ENCODE data around the gene NCAPG2. TPM values are rescaled to one million over a fixed set of nuclear protein-coding genes. Genes with fewer than 3 reads are reported as not detected.
"Not testable (repeated sequence)": the region's sequence is repeated elsewhere in the genome, so short reads cannot be mapped to it uniquely, and the experiment has no call there.

NCAPG2 gene
- total RNA-seq, 1 donor from 2014 or later: 5.6 TPM

DNA sequence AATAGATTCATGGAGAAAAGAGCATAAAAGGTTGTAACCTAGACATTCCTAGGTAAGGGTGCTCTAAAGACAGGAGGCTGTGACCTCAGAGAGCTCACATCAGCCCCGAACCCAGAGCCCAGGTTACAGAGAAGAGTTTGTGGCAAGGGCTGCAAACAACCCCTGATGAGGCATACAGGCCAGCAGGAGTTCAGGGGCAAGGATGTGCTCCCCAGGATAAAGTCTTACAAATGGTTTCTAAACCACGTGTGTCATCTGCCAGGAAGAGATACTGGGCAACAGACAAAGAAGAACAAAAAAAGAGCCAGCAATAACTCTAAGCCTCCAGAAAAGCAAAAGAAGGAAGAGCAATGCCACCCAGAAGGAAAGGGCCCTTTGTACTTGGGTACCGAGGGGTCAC, 27.7 kb downstream of the NCAPG2 start:
- DNase-seq (ENCODE audit: low read depth in 2 of 2): no peak

DNA sequence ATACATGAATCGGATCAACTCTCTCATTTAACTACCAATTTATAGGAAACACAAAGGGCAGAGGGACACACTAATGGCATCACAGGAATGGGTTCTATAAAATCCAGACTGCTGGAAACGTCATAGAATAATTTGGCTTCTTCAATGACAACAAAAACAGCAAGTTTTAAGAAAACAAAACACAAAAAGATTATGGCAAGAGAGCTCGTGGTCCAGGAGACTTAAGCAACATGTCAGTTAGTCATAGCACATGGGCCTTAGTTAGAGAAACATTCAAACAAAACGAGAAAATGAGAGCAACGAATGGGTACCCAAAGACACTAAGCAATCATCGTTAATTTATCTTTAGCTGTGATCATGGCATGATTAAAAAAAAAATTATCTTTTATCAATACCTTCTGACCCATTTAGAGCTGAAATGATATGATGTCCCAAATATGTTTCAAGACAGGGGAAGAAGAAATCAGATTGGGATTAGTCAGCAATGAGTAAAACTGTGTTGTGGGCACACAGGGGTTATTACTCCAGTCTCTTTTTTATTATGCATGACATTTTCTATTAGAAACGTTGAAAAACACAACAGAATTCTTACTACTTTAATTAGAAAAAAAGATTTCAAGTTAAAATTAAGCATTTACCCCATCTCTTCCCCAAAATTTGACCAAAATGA, 28.3 kb downstream of the NCAPG2 start:
- no peak for DNase-seq (ENCODE audit: low read depth in 2 of 2)

DNA sequence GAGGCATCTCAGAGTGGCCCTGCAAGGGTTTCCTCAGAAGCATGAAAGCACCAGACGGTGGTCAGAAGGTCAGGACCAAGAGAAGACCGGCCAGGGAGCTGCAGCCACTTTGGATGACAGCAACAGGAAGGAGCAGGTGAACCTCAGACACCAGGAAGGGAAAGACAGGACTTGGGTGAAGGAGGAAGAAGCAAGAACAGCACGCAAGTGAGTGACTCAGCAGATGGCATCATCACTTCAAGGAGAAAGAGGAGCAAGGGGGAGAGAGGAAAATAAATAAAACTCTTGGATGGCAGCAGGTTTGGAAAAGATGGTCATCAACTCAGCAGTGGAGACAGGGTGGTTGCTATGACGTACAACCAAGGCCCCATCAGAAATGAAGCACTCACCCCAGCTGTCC, 31.6 kb downstream of the NCAPG2 start:
- peak in 1 of 2 donors; percentile 49 for DNase-seq (ENCODE audit: low read depth in 2 of 2)

DNA sequence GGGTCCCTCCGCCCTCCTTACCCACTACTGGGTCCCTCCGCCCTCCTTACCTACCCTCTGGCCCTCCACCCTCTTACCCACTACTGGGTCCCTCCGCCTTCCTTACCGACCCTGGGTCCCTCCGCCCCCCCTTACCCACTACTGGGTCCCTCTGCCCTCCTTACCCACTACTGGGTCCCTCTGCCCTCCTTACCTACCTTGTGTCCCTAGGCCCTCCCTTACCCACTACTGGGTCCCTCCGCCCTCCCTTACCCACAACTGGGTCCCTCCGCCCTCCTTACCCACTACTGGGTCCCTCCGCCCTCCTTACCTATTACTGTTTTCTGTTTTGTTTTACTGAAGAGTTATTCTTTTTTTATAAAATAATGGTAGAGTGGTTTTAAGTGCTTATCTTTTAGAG, 36.5 kb downstream of the NCAPG2 start:
- not testable (repeated sequence) for DNase-seq (ENCODE audit: low read depth in 2 of 2)

DNA sequence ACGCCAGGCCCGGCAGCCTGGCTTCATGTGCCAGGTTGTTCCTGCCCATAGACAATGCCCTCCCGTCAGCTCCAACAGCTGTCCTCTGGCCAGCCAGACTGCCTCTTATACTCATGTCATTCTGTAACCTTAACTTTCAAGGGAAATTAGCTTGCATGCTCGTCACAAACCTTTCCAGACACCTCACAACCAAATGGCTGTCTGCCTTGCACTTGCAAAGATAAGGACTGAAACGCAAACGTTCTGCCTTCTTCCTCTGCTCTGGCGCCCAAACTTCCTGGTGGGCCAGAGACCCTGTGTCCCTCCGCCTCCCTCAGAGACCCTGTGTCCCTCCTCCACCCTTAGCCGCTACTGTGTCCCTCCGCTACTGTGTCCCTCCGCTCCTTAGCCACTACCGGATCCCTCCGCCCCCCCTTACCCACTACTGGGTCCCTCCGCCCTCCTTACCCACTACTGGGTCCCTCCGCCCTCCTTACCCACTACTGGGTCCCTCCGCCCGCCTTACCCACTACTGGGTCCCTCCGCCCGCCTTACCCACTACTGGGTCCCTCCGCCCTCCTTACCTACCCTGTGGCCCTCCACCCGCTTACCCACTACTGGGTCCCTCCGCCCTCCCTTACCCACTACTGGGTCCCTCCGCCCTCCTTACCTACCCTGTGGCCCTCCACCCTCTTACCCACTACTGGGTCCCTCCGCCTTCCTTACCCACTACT, 37.5 kb downstream of the NCAPG2 start:
- not testable (repeated sequence) for DNase-seq (ENCODE audit: low read depth in 2 of 2)

DNA sequence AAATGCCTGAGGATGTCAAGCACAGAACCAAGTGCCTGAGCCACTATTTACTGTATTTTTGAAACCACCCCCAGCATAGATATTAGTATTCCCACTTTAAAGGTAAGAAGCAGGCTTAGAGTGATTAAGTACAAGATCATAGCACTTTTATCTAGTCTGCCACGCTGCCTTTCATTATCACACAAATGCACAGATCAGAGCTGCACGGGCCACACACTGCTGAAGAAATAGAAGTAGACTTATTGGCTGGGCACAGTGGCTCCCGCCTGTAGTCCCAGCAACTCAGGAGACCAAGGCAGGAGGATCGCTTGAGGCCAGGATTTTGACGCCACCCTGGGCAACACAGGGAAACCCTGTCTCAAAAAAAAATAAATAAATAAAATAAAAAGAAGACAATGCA, 38.2 kb downstream of the NCAPG2 start:
- no peak for DNase-seq (ENCODE audit: low read depth in 2 of 2)

DNA sequence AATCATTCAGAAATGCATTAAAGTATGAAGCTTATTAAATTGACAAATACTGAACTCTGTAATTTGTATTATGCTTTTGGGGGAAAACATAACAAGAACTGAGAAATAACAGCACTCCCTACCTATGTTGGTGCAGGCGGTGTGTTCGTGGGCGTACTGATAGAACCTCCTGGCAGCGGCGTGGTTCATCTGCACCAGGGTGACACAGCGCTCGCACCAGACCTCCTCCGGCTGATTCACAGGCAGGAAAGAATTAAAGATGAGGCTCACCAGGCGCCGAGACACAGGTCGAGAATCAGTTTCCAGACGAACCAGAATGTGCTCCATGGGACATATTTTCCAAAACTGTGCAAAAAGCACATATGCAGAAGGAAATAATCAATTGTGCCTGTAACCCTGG, 40.2 kb downstream of the NCAPG2 start:
- no peak for DNase-seq (ENCODE audit: low read depth in 2 of 2)

DNA sequence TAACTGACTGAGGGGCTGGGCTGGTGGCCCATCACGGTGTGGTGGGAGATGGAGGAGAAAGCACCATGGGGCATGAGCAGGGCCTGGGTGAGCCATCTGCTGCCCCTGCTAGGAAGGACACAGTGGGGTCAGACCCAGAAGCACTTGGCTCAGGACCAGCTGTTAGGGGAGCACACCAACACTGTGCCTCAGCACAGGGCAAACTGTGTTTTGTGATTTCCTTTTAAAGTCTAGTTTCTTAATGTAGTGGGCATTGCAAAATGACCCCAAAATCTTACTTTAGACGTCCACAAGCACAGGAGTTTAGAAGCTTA, 41.2 kb downstream of the NCAPG2 start:
- DNase-seq (ENCODE audit: low read depth in 2 of 2): no peak

DNA sequence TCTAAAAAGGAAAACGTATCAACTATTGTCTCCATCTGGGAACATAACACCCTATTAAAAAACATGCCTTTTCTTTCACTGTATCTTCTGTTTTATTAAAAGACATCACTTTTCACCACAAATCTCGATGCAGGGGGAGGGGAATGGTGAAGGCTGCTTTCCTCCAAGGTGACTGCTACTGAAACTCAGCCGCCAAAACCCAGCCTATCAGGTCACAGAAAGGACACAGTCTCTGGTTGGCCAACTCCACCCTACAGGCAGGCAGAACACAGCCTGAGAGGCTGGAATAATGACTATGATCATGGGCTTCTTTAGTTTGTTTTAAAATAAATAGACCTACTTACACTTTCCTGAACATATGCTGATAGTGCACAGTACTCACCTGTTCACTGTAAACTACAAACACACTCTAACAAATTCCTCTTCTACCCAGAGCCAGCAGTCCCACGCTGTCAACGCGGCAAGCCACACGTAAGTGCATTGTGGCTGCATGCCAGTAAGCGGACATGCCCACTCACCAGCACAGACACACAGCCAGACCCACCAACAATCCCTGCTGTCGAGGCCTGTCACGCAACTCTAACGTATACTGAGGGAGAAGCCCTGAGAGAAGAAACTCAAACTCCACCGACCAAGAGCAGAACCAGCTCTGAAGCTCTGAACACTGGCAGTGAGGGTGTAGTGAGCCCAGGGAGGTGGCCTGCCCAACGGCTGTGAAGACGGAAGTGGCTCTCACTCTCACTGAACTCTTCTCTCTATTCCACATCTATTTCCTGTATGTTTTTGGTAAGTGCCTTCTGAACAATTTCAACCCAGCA, 41.8 kb downstream of the NCAPG2 start:
- DNase-seq (ENCODE audit: low read depth in 2 of 2): no peak

DNA sequence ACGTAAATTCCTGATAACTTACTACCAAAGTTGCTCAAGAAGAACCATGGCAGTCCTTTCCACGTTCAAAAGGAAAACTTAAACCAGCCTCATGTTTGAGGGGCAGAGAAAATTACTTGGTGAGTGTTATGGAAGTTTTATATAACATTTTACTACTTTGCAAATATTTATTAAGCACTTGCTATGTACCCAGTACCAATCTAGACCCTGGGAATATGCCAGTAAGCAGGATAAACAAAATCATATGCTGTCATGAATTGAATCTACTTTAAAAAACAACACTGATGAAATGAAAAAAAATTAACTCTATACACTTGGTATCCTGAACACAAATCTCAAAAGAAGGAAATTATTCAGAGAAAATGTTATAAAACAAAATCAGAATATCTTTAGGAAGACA, 46.1 kb downstream of the NCAPG2 start:
- no peak for DNase-seq (ENCODE audit: low read depth in 2 of 2)

DNA sequence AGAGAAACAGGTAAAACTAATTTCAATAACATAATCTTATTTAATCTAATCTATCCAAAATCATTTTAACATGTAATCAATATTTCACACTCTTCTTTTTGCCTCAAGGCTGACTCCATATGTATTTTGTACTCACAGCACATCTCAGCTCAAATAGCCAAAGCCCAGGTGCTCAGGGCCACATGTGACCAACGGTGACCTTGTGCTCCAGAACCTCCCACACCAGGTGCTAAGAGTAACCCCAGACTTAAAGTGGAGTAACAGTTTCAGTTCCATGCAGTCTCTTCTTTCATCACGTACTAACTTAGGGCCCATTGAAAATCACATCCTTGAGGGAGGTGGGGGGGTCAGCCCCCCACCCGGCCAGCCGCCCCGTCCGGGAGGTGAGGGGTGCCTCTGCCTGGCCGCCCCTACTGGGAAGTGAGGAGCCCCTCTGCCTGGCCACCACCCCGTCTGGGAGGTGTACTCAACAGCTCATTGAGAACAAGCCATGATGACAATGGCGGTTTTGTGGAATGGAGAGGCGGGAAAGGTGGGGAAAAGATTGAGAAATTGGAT, 47.3 kb downstream of the NCAPG2 start:
- no peak for DNase-seq (ENCODE audit: low read depth in 2 of 2)

DNA sequence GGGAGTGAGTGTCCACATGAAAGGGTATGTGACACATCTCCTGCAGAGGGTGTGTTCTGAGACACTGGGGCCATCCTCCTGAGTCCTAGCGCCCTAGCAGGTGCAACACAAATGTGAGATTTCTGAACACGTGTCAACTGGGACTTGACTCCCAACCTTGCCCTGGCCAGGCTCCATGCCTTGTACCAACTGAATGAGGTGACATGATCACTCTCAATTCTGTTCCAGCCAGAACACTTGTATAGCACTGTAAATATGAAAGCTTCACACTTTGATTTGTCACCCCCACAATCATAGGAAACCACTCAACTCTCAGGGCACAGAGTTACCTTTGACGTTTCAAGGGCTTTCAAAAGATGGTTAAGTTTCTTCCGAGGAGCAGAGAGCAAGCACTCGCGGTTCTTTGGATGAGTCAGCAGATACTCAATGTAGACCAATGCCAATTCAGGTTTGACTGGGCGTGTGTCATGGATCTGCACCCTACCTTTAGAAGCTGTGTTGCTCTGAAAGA, 48.6 kb downstream of the NCAPG2 start:
- DNase-seq (ENCODE audit: low read depth in 2 of 2): no peak

DNA sequence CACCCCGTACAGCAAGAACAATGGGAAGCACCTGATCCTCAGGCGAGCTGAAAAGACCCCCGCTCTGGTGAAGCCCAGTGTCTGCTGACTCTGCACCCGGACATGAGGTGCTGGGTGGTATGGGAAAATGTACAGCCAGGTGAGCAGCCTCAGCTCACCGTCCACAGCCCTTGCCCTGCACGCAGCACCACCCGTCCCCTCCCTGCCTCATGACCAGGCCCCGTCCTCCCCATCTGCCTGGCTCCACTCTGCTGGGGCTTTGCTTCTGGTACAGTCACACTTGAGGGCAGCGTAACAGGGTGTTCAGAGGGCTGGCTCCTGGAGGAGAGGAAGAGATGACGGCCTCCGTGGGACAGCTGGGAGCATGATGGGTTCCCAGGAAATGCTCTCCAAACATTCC, 49.1 kb downstream of the NCAPG2 start:
- DNase-seq (ENCODE audit: low read depth in 2 of 2): no peak

DNA sequence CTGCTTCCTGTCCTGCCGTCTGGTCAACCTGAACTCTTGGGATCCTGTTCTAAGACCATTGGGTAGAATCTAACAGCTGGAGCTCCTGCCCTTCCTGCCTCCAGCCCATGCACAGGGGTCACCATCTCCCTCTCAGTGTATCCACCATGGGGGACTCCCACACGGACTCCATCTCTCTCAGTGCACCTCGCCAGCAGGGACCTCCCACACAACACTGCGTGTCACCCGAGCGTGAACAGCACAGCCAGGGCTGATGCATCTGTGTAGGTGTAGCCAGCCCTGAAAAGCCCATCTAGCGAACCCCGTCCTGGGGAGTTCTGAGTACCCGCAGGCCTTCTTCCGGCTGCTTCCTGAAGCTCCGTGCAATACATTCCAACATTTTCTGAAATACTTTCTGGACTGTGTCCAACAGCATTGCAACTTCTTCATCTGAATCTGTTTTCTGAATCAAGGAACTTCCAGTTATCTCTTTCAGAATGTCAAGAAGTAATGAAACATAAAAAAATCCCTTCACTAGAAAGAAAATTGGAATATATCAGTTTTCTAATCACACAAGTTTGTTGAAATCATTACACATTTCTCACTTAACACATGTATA, 52.5 kb downstream of the NCAPG2 start:
- DNase-seq (ENCODE audit: low read depth in 2 of 2): no peak

DNA sequence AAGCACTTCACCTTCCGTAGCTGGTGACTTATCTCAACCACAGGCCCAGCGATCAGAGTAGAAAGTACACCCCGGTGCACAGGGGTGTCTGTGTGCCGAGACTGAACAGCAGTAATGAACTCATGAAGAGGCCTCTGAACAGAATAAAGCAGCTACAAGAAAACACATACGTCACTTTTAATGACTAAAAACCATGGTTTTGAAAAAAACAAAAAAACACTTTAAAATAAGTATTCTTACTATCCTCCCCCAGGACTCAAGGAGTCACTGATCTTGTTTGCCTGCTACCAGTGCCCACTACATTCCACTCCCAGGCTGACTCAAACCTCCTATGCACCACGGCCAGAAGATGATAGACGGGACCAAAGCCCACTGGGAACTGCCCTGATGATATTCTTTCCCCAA, 53.8 kb downstream of the NCAPG2 start:
- peak in 1 of 2 donors; percentile 12 for DNase-seq (ENCODE audit: low read depth in 2 of 2)

DNA sequence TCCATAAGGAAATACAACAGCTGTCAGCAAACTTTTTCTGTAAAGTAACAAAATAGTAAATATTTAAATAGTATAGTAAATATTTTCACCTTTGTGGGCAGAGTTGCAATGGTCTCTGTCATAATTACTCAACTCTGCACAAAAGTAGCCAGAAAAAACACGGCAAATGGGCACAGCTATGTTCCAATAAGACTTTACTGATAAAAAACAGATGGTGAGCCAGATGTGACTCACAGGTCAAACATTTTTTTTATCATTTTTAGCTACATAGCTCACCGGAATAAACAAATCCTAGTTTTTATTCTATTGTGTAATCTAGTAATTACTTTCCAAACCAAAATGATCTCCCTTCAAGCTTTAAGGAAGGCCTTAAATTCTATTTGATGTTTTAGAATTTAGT, 55.3 kb downstream of the NCAPG2 start:
- DNase-seq (ENCODE audit: low read depth in 2 of 2): peak; percentile 76 to 79

DNA sequence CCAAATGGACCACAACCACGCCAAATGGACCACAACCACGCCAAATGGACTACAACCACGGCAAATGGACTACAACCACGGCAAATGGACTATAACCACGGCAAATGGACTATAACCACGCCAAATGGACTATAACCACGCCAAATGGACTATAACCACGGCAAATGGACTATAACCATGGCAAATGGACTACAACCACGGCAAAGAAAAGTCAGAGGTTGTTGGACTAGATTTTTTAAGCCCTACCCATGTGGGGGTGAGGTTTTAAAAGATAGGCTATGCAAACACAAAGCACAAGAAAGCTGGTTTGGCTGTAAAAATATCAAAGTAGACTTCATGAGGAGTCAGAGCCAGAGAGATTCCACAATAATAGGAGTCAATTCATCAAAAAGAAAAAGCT, 55.8 kb downstream of the NCAPG2 start:
- DNase-seq (ENCODE audit: low read depth in 2 of 2): no peak

DNA sequence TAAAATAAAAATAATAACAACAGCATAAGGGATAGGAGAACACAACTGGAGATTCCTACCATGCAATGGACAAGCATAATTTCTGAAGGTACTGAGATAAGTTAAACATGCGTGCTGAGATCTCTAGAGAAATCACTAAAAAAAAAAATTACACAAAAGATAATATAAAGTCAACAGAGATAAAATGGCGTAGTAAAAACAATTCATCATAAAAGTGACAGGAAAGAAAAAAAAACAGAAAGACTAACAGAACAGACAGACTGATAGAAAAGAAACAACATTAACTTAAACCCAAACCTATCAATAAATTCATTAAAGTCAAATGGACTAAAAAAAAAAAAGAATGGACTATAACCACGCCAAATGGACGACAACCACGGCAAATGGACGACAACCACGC, 56.4 kb downstream of the NCAPG2 start:
- no peak for DNase-seq (ENCODE audit: low read depth in 2 of 2)

DNA sequence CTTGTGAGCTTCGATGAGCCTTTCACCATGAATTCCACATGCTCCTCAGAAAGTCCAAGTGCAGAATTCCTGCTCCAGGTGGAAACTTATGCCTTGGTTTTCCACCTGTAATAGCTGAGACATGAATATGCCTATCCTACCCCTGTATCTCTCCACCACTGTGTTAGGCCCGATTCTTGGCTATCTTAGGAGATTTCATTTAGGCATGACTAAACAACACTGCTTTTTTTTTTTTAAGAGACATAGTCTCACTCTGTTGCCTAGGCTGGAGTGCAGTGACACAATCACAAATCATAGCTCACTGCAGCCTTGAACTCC, 57.2 kb downstream of the NCAPG2 start:
- DNase-seq (ENCODE audit: low read depth in 2 of 2): no peak

DNA sequence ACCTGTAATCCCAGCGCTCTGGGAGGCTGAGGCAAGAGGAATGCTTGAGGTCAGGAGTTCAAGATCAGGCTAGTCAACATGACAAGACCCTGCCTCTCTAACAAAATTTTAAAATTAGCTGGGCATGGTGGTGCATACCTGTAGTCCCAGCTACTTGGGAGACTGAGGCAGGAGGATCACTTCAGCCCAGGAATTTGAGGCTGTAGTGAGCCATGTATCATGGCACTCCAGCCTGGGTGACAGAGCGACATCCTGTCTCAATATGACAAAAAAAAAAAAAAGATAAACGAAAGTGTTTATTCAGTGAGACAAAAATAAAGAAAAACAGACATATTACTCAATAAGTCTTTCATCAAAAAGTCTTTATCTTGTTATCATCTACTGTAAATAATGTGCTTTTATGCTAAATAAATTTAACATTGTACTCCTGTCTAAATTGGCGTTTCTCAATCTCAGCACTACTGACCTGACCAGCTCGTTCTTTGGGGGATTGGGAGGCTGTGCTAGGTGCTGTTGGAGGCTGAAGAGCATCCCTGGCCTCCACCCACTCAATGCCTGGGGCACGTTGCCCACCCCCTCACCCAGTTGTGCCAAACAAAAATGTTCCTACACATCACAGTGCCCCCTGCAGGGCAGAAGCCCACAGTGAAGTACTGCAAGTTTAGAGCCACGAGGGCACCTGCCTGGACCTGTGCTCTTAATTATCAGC, 57.7 kb downstream of the NCAPG2 start:
- peak; percentile 30 to 40 for DNase-seq (ENCODE audit: low read depth in 2 of 2)

DNA sequence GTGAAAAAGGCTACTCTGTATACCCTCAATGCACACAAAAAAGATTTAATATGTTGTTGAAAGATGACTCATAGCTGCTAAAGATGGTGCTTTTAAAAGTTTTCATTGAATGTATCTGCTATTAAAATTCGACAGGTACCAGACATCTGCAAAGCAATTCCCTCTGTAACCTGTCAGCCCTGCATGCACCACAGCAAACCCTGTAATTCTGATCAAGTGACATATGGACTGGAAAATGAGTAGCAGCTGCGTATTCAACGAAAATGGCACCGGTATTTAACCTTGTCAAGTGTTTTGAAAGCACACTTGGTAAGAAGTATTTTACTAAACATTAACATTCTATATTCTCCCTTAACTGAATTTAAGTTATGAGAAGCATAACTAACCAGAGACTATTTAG, 58.8 kb downstream of the NCAPG2 start:
- no peak for DNase-seq (ENCODE audit: low read depth in 2 of 2)
